Stomach smooth muscle (tissue), 2 donors: ENCODE data around the gene LRIG1.
A peak's percentile ranks its signal among the peaks of the same experiment; 100 is the strongest.

Source experiments
- H3K27ac ChIP-seq: one replicate; pipeline ENCODE4 v1.7.0; 2013; ENCODE audit warnings: mild to moderate bottlenecking, low read length, inconsistent platforms
- H3K27me3 ChIP-seq, 2 donors: one replicate each; pipeline ENCODE4 v1.7.0; 2013; ENCODE audit warnings: low read length in 2 of 2; ENCODE audit not compliant: insufficient read depth in 2 of 2, control insufficient read depth in 1 of 2
- H3K36me3 ChIP-seq, 2 donors: one replicate each; pipeline ENCODE4 v1.7.0; 2013; ENCODE audit warnings: low read length in 2 of 2; ENCODE audit not compliant: control insufficient read depth in 2 of 2, insufficient read depth in 2 of 2
- H3K4me1 ChIP-seq: one replicate; pipeline ENCODE4 v1.7.0; 2013; ENCODE audit warnings: low read length; ENCODE audit not compliant: control insufficient read depth, insufficient read depth
- H3K4me3 ChIP-seq, 2 donors: one replicate each; pipeline ENCODE4 v1.7.0; 2013; ENCODE audit warnings: low read length in 2 of 2
- H3K9ac ChIP-seq, 2 donors: one replicate each; pipeline ENCODE4 v1.7.0; 2013; ENCODE audit warnings: low read length in 2 of 2, mild to moderate bottlenecking in 1 of 2
- H3K9me3 ChIP-seq, 2 donors: one replicate each; pipeline ENCODE4 v1.7.0; 2013; ENCODE audit warnings: low read length in 2 of 2; ENCODE audit not compliant: control insufficient read depth in 2 of 2
- donor health status: healthy.
- donor health status: Pancreatic carcinoma.

Gene LRIG1

GRCh38 chr3:66401157-66401550 is 99.7 kb downstream of the LRIG1 start:
- Histone ChIP-seq H3K36me3 (peaks cover 33 to 34% of the 10 kb centered on the region in 2 donors), H3K27me3 (no peaks in the 10 kb centered on the region), H3K27ac (peak overlapping the region; percentile 81), H3K4me3 (peak overlapping the region in 1 of 2 donors; percentile 8), H3K9ac (peak overlapping the region in 1 of 2 donors; percentile 42), H3K4me1 (peaks cover 85% of the 10 kb centered on the region), H3K9me3 (no peaks in the 10 kb centered on the region)

DNA sequence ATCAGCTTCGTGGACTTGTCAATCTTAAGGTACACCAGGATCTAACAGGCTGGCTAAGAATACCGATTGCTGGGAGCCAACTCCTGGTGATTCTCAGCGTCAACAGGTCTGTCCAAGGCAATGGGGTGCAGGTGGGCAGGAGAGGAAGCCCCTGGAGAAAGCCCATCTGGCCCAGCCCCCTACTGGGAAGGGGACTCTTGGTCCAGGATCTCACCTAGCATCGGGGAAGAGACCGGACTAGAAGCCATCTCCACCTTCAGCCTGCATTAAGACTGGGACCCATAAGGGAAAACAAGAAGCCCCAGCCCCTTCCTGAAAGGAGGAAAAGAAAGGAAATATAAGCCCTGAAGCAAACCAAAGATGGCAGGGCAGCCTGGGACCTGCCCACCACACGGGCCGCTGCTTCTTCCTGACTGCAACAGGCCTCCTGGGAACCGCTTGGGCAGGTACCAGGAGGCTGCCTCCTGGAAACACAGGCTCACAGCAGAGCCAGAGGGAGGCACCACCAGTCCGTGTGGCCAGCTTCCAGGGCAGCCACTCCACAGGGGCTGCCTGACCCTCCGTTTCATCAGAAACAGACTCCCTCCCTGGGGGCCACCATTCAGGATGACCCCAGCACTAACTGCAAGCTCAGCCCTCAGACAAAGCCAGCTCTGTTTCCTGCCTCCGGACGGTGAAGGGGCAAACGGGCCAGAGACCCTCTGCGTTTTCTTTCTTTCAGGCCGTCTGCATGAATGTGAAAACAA is 100.2 kb downstream of the LRIG1 start:
- peak overlapping the region in 1 of 2 donors; percentile 8 for H3K4me3 ChIP-seq
- H3K36me3 ChIP-seq = peaks cover 33 to 39% of the 10 kb centered on the region in 2 donors
- H3K27me3 ChIP-seq = no peaks in the 10 kb centered on the region
- H3K9me3 ChIP-seq = no peaks in the 10 kb centered on the region
- H3K4me1 ChIP-seq = peaks cover 85% of the 10 kb centered on the region
- peak overlapping the region in 1 of 2 donors; percentile 42 for H3K9ac ChIP-seq
- peak overlapping the region; percentile 81 for H3K27ac ChIP-seq

DNA sequence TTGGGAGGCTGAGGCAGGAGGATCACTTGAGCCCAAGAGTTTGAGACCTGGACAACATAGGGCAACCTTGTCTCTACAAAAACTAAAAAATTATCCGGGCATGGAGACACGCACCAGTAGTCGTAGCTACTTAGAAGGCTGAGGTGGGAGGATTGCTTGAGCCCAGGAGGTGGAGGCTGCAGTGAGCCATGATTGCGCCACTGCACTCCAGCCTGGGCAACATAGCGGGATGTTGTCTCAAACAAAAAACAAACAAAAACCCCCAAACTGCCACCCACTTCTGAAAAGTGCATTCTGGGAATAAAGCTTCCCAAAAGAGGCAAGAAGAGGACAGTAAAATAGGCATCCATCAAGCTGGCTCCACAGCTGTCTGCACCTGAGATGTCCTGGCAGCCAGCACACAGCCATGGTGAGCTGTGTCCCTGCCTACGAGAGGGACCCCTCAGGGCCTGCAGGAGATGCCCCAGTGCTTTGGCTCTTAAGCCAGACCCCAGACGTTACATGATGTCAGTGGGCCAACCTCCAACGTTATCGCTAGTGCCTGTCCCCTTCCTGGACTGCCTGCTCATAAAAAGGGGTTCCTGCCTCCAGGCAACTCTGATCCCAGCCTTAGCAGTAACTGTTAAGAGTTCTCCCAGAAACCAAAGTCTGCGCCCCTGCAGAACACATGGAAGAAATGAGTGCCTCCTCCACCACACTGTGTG is 101.1 kb downstream of the LRIG1 start:
- no peaks in the 10 kb centered on the region for H3K9me3 ChIP-seq
- peaks cover 40 to 41% of the 10 kb centered on the region in 2 donors for H3K36me3 ChIP-seq
- peak overlapping the region; percentile 81 for H3K27ac ChIP-seq
- H3K27me3 ChIP-seq = no peaks in the 10 kb centered on the region
- no peak overlapping the region for H3K9ac ChIP-seq
- H3K4me1 ChIP-seq = peaks cover 85% of the 10 kb centered on the region
- no peak overlapping the region for H3K4me3 ChIP-seq

GRCh38 chr3:66398228-66399025 is 102.4 kb downstream of the LRIG1 start:
- Histone ChIP-seq H3K27ac (peak overlapping the region; percentile 66), H3K27me3 (no peaks in the 10 kb centered on the region), H3K9ac (peak overlapping the region in 1 of 2 donors; percentile 29), H3K36me3 (peaks cover 42 to 44% of the 10 kb centered on the region in 2 donors), H3K9me3 (no peaks in the 10 kb centered on the region), H3K4me3 (no peak overlapping the region), H3K4me1 (peaks cover 84% of the 10 kb centered on the region)

- peak overlapping the region; percentile 66 for H3K27ac ChIP-seq
- H3K9me3 ChIP-seq = no peaks in the 10 kb centered on the region
- H3K36me3 ChIP-seq = peaks cover 42 to 47% of the 10 kb centered on the region in 2 donors
- H3K4me1 ChIP-seq = peaks cover 84% of the 10 kb centered on the region
- H3K27me3 ChIP-seq = no peaks in the 10 kb centered on the region
- peak overlapping the region in 1 of 2 donors; percentile 36 for H3K9ac ChIP-seq
- H3K4me3 ChIP-seq = no peak overlapping the region
Observed at GRCh38 chr3:66397745-66398144, 103.1 kb downstream of the LRIG1 start.

- H3K27ac ChIP-seq = peak overlapping the region; percentile 46
Observed at GRCh38 chr3:66396888-66397287, 103.9 kb downstream of the LRIG1 start.

DNA sequence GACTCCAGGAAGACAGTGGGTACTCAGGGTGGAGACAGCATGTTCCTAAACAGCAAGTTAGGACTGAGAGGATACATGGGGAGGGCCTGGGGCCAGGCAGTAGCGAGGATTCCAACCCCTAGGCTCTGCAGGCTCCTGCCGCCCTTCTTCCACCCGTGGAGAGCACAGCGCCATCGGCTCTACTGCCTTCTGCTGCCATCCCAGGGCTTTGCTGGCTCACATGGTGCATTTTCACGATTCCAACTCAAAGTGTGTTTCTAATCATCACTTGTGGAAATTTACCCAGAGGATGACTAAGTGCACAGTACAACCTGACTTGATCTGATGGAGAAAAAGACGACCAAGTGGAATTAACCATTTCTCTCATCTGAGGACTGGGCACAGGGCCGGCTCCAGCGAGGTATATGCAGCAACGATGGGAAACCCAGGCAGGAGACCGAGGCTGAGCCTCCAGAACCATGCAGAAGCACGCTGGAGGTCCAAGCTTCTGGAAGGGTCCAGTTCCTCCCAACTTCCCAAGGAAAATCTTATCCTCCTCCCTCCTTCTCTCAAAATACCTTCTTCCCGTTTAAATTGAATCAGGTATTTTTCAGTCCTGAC is 104.6 kb downstream of the LRIG1 start:
- Histone ChIP-seq H3K27ac (peak overlapping the region; percentile 46), H3K9ac (no peak overlapping the region), H3K9me3 (no peaks in the 10 kb centered on the region), H3K36me3 (peaks cover 51 to 54% of the 10 kb centered on the region in 2 donors), H3K27me3 (no peaks in the 10 kb centered on the region), H3K4me3 (no peak overlapping the region), H3K4me1 (peaks cover 73% of the 10 kb centered on the region)

More at GRCh38 chr3:66396888-66397287, 103.9 kb downstream of the LRIG1 start:
- no peak overlapping the region for H3K9ac ChIP-seq
- H3K27me3 ChIP-seq = no peaks in the 10 kb centered on the region
- peaks cover 79% of the 10 kb centered on the region for H3K4me1 ChIP-seq
- no peaks in the 10 kb centered on the region for H3K9me3 ChIP-seq
- H3K4me3 ChIP-seq = no peak overlapping the region
- peaks cover 48 to 54% of the 10 kb centered on the region in 2 donors for H3K36me3 ChIP-seq

- Histone ChIP-seq H3K27ac (peak overlapping the region; percentile 64), H3K4me1 (peaks cover 67% of the 10 kb centered on the region), H3K9ac (no peak overlapping the region), H3K27me3 (no peaks in the 10 kb centered on the region), H3K4me3 (no peak overlapping the region), H3K9me3 (no peaks in the 10 kb centered on the region), H3K36me3 (peaks cover 54 to 56% of the 10 kb centered on the region in 2 donors)
Observed at GRCh38 chr3:66395635-66396034, 105.2 kb downstream of the LRIG1 start.

DNA sequence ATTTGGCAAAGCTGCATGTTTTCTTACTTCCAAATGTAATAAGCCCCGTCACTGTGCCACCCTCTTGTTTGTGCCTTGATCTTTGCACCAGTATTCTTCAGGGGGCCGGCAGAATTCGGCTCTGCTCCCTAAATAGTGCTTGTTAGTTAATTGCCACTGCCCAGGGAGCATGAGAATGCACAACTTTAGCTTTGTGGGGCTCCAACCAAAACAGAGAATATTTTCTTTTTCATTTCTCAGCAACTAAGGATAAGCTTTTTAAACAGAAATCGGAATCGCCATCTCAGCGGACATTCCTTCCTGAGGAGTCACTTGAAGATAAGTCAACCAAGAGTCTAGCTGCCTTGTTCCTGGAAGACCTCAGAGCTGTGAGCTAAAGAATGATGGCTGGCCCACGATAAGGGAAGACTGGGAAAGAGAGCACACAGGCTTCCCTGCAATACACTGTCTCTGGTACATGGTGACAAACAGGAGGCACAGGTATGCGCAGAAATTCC is 106.0 kb downstream of the LRIG1 start:
- Histone ChIP-seq H3K4me1 (peaks cover 58% of the 10 kb centered on the region), H3K27me3 (no peaks in the 10 kb centered on the region), H3K27ac (peak overlapping the region; percentile 64), H3K4me3 (no peak overlapping the region), H3K9me3 (no peaks in the 10 kb centered on the region), H3K36me3 (peaks cover 50 to 56% of the 10 kb centered on the region in 2 donors), H3K9ac (no peak overlapping the region)
